Measurements from ENCODE around the gene AIMP1. TPM values are rescaled to one million over a fixed set of nuclear protein-coding genes. Genes with fewer than 3 reads are reported as not detected.

AIMP1 gene
- polyA plus RNA-seq, 5 donors: 50.1 to 62.4 (median 57.8) TPM

Other genes with a start within 250 kb of the AIMP1 start
- 10 to 100 TPM; 31.0 to 66.2 (median 56.1) TPM for gene TBCK, start 341 bp upstream of the AIMP1 start, polyA plus RNA-seq (ENCODE audit: insufficient read depth in 1 of 5, insufficient read length in 5 of 5, low replicate concordance in 1 of 5)
- not detected for gene GIMD1, start 52.2 kb downstream of the AIMP1 start, polyA plus RNA-seq (ENCODE audit: insufficient read depth in 1 of 5, insufficient read length in 5 of 5, low replicate concordance in 1 of 5)